ENCODE results near the gene BEAN1.

The BEAN1 gene

GRCh38 chr16:66524601-66525164 is 97.6 kb downstream of the BEAN1 start:
- no peak for DNase-seq

DNA sequence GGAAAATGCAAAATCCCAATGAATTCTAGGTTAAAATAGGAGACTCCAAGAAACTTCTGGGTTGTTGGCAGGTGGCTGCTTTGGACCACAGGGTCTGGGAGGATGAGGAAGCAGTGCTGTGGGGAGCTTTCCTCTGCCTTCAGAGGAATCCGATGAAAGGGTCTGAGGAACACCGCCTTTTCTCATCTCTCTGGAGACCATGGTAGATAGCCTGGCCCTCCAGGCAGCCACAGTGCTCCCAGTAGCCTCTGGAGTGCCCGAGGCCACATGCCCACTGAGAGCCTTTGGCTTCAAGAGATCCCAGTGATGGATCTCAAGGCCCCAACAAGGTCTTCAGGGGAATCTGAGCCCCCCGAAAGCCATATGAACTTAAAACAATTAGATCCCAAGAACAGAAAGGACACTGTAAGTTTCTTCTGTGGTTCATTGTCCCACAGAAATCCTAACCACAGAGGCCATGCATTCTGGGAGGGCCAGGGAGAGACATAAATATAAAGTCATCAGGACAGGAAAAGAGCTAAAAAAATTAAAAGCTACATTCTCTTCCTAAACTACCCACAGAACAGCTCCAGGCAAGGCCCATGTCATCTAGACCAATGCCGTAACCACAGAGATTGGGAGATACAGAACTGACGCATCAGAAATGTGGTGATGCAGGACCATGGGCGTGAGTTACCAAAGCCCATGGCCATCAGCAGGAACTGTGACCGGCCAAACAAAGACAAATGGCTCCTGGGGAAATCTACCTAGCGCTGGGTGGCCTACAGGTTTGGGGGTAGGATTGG is 98.5 kb downstream of the BEAN1 start:
- no peak for DNase-seq

DNA sequence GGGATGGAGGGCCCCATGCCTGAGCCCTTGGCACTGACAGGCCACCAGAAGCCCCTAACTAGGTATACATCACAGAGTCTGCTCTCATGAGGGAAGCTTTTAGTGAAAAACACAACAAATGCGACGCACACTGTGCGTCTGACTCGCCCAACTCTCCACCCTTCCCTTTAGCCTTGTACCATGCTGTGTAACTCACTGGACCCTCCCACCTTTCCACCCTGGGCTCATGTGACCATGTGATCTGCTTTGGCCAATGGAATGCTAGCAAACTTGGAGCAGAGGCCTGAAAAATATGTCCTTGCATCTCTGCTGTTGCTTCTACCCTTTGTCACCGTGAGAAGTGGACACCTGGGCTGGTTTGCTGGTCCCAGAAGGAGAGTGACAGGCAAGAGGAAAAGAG is 101.2 kb downstream of the BEAN1 start:
- DNase-seq = no peak

GRCh38 chr16:66529475-66529874 is 102.4 kb downstream of the BEAN1 start:
- no peak for DNase-seq
